ENCODE measurements around the gene PRSS38. TPM values are rescaled to one million over a fixed set of nuclear protein-coding genes. Genes with fewer than 3 reads are reported as not detected.

PRSS38 gene
- polyA plus RNA-seq, 3 donors = not detected

DNA sequence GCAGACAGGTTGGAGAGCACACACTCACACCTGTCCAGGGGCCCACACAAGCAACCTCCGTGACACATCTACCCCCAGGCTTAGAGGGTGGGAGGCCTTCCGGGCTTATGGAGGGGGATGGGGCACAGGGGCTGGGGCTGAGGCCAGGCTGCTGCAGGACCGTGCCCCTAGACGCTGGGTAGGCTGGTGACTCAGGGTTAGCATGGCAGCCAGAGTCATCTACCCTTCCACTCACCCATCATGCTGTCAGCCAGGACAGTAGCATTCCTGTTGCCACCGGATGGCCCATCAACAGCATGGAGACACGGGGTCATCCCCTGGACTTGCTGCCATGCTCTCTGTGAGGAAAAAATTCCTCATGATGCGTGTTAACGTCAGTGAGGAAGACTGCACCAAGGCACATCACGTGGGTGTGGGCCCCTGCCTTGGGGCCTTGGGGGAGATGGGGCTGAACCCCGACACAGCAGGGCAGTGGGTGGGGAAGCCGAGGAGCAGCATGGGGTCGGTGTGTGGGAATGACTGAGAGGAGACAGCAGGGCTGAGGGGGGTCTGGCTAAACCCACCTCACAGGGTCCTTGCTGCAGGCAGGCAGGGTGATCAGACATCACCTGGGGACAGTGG, 79.5 kb downstream of the PRSS38 start:
- H3K36me3 ChIP-seq (replicated peaks in 1 of 2; ENCODE audit: control insufficient read depth in 1 of 2, insufficient read depth in 2 of 2, low read length in 2 of 2) = no peaks in the 10 kb centered on the region
- intact Hi-C loops (cut with micrococcal nuclease) = no loop called here
- no peak overlapping the region for H3K4me3 ChIP-seq (replicated peaks in 1 of 3; ENCODE audit: low read depth in 2 of 3, low read length in 3 of 3)
- no peak overlapping the region for H3K27ac ChIP-seq (ENCODE audit: low read depth in 1 of 2, low read length in 2 of 2)
- no peaks in the 10 kb centered on the region for H3K9me3 Mint-ChIP-seq
- H3K27me3 Mint-ChIP-seq (ENCODE audit: low read depth in 3 of 3) = peaks cover 1 to 2% (median 1%) of the 10 kb centered on the region in 3 donors
- no peak overlapping the region for H3K4me2 ChIP-seq (replicated peaks; ENCODE audit: extremely low read depth, low read length, poor library complexity, severe bottlenecking)
- H3K27ac Mint-ChIP-seq = no peak overlapping the region
- no peak for TF ChIP-seq CTCF (IDR thresholded peaks at IDR 0.05)
- DNase-seq = no peak
- no peaks in the 10 kb centered on the region for H3K9me3 ChIP-seq (replicated peaks in 1 of 2; ENCODE audit: control insufficient read depth in 1 of 2, insufficient read depth in 1 of 2, low read length in 2 of 2)
- no peaks in the 10 kb centered on the region for H3K79me2 ChIP-seq (ENCODE audit: insufficient read depth, low read length)
- no peaks in the 10 kb centered on the region for H3K4me1 ChIP-seq (ENCODE audit: control insufficient read depth in 1 of 2, insufficient read depth in 2 of 2, low read length in 2 of 2)
- H3K9ac ChIP-seq (ENCODE audit: insufficient read depth, low read length, poor library complexity, severe bottlenecking) = no peak overlapping the region
- H3K36me3 Mint-ChIP-seq = no peaks in the 10 kb centered on the region
- H3K4me1 Mint-ChIP-seq = no peaks in the 10 kb centered on the region
- 92% methylated on average over 8 of the region's 12 CpGs for WGBS (ENCODE audit: insufficient coverage)
- H4K20me1 ChIP-seq (ENCODE audit: insufficient read depth, low read length) = no peaks in the 10 kb centered on the region
- H2AFZ ChIP-seq (ENCODE audit: insufficient read depth, low read depth, low read length, poor library complexity, severe bottlenecking) = no peak overlapping the region
- H3K4me3 Mint-ChIP-seq = no peak overlapping the region
- no peaks in the 10 kb centered on the region for H3K27me3 ChIP-seq (ENCODE audit: control insufficient read depth in 2 of 2, insufficient read depth in 2 of 2, low read length in 2 of 2)

Other genes starting within 250 kb of the PRSS38 start
- 10 to 100 TPM in 2 of 3 donors, 1 to 10 TPM in 1; 7.9 to 11.2 (median 11.2) TPM for gene JMJD4, start 80.4 kb upstream of the PRSS38 start, polyA plus RNA-seq
- gene SNAP47, start 80.2 kb upstream of the PRSS38 start, polyA plus RNA-seq = 10 to 100 TPM; 15.4 to 25.0 (median 20.5) TPM
- gene WNT9A, start 132.3 kb downstream of the PRSS38 start, polyA plus RNA-seq = not detected
- not detected for gene WNT3A, start 191.3 kb downstream of the PRSS38 start, polyA plus RNA-seq

All from CD14-positive monocyte (primary cell).